Neural cell (in vitro differentiated cells): ENCODE results near the gene BCL11B. TPM values are rescaled to one million over a fixed set of nuclear protein-coding genes. Genes with fewer than 3 reads are reported as not detected.
A peak's percentile ranks its signal among the peaks of the same experiment; 100 is the strongest.

Source experiments
- H2AFZ ChIP-seq: fragments of 200-600, 300-800 bp; sonication (generic), shearing (Covaris generic); 2 replicates; pipeline ENCODE4 v1.6.0; 2014; ENCODE audit warnings: low read depth, mild to moderate bottlenecking, antibody characterized with exemption, low read length, moderate library complexity
- H3F3A ChIP-seq: fragments of 200-600 bp; shearing (Covaris generic); 2 replicates; pipeline ENCODE4 v1.6.1; 2016; ENCODE audit warnings: mild to moderate bottlenecking, moderate library complexity, mixed read lengths, antibody characterized with exemption, low read length; ENCODE audit not compliant: insufficient read depth, poor library complexity, severe bottlenecking
- H3K27ac ChIP-seq: fragments of 200-600, 300-800 bp; sonication (generic), shearing (Covaris generic); 2 replicates; pipeline ENCODE4 v1.5.1; 2014; ENCODE audit warnings: mild to moderate bottlenecking, low read length, moderate library complexity
- H3K27me3 ChIP-seq: fragments of 300-800, 200-600 bp; sonication (generic), shearing (Covaris generic); 2 replicates; pipeline ENCODE4 v1.6.0; 2014; ENCODE audit warnings: mild to moderate bottlenecking, low read depth, low read length, moderate library complexity; ENCODE audit not compliant: insufficient read depth
- H3K36me3 ChIP-seq: fragments of 300-800, 200-600 bp; sonication (generic), shearing (Covaris generic); 2 replicates; pipeline ENCODE4 v1.5.1; 2014; ENCODE audit warnings: mild to moderate bottlenecking, antibody characterized with exemption, low read length, moderate library complexity; ENCODE audit not compliant: insufficient read depth
- H3K4me2 ChIP-seq: fragments of 300-800, 200-600 bp; sonication (generic), shearing (Covaris generic); 2 replicates; pipeline ENCODE4 v1.6.0; 2014; ENCODE audit warnings: mild to moderate bottlenecking, low read length
- H3K4me3 ChIP-seq: fragments of 300-800, 200-600 bp; sonication (generic), shearing (Covaris generic); 2 replicates; pipeline ENCODE4 v1.5.1; 2014; ENCODE audit warnings: mild to moderate bottlenecking, low read length, moderate library complexity
- H3K79me2 ChIP-seq: fragments of 200-600 bp; shearing (Covaris generic); replicated peaks from 2 replicates; pipeline ENCODE4 v1.6.0; 2014; ENCODE audit warnings: mild to moderate bottlenecking, low read length, moderate library complexity; ENCODE audit not compliant: insufficient read depth
- H3K9ac ChIP-seq: fragments of 300-800, 200-600 bp; sonication (generic), shearing (Covaris generic); 2 replicates; pipeline ENCODE4 v1.6.1; 2016; ENCODE audit warnings: mild to moderate bottlenecking, low read length, mixed read lengths
- H3K9me2 ChIP-seq: fragments of 200-600 bp; shearing (Covaris generic); 2 replicates; pipeline ENCODE4 v1.6.1; 2016; ENCODE audit warnings: mild to moderate bottlenecking, low read length, mixed read lengths; ENCODE audit not compliant: insufficient read depth
- H3K9me3 ChIP-seq: fragments of 200-600, 300-800 bp; sonication (generic), shearing (Covaris generic); 2 replicates; pipeline ENCODE4 v1.6.1; 2016; ENCODE audit warnings: mild to moderate bottlenecking, mixed run types, low read length, moderate library complexity, mixed read lengths
- H4K20me1 ChIP-seq: fragments of 200-600 bp; shearing (Covaris generic); 2 replicates; pipeline ENCODE4 v1.6.1; 2016; ENCODE audit warnings: mild to moderate bottlenecking, mixed run types; ENCODE audit not compliant: insufficient read depth
- EP300 ChIP-seq: fragments of 450-650 bp; conservative IDR thresholded peaks from 2 replicates; pipeline ENCODE4 v1.6.1; 2014; ENCODE audit warnings: antibody characterized with exemption, mild to moderate bottlenecking, moderate library complexity; ENCODE audit not compliant: poor library complexity, severe bottlenecking
- EZH2 ChIP-seq: fragments of 200-600, 300-800 bp; shearing (Covaris generic), sonication (generic); IDR thresholded peaks from 2 replicates; pipeline ENCODE4 v1.6.1; 2014; ENCODE audit warnings: antibody characterized with exemption, low read length, borderline replicate concordance, mild to moderate bottlenecking; ENCODE audit not compliant: insufficient read depth, poor library complexity, severe bottlenecking
- MXI1 ChIP-seq: fragments of 450-650 bp; conservative IDR thresholded peaks from 2 replicates; pipeline ENCODE4 v1.6.1; 2014; ENCODE audit warnings: antibody characterized with exemption, mild to moderate bottlenecking; ENCODE audit not compliant: poor library complexity, severe bottlenecking
- POLR2AphosphoS5 ChIP-seq: IDR thresholded peaks from 2 replicates; pipeline ENCODE4 v1.6.1; 2012
- RAD21 ChIP-seq: fragments of 450-650 bp; conservative IDR thresholded peaks from 2 replicates; pipeline ENCODE4 v1.6.1; 2014; ENCODE audit warnings: antibody characterized with exemption, mild to moderate bottlenecking, moderate library complexity
- SMC3 ChIP-seq: fragments of 450-650 bp; conservative IDR thresholded peaks from 2 replicates; pipeline ENCODE4 v1.6.1; 2014; ENCODE audit warnings: antibody characterized with exemption, mild to moderate bottlenecking, moderate library complexity; ENCODE audit not compliant: poor library complexity
- TAF1 ChIP-seq: IDR thresholded peaks from 2 replicates; pipeline ENCODE4 v1.6.1; 2012; ENCODE audit warnings: low read depth
- polyA plus RNA-seq: library from polyadenylated mRNA; depleted of rRNA; stranded (reverse); fragments of >200 nt; gene quantifications from 2 replicates; pipeline ENCODE4 v1.2.3, GENCODE V29; 2014
- TF ChIP-seq, protein P1 (sequence below): IDR thresholded peaks from 2 replicates; pipeline ENCODE4 v1.6.1; 2012; ENCODE audit warnings: borderline replicate concordance
- TF ChIP-seq, protein P2 (sequence below): fragments of 450-650 bp; IDR thresholded peaks from 2 replicates; pipeline ENCODE4 v1.5.1; 2014; ENCODE audit warnings: antibody characterized with exemption, mild to moderate bottlenecking, moderate library complexity; ENCODE audit not compliant: poor library complexity, severe bottlenecking

The BCL11B gene
- polyA plus RNA-seq, 1 donor from 2014 or later, result 104 TPM

DNA sequence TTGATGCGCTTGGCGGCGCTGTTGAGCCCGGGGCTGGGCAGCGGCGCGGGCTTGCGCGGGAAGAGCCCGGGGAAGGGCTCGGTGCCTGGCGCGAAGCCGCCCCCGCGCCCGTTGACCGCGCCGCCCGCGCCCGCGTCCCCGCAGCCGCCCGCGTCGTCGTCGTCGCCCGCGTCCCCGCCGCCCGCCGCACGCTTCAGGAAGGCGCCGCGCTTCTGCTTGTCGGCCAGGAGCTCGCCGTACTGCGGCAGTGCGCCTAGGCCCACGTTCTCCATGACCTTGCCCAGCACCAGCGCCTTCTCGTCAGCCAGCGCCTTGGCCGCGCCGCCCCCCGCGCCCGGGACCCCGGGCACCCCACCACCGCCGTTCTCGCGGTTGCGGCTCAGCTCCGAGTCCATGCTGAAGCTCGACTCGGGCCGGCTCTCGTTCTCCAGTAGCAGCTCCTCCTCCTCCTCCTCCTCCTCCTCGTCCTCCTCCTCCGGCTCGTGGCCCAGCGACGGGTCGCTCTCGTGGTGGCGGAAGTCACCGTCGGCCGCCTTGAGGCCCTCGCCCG is 97.2 kb downstream of the BCL11B start:
- Histone ChIP-seq H3K27me3 (no peaks in the 10 kb centered on the region), H3K9me3 (no peaks in the 10 kb centered on the region), H3F3A (no peaks in the 10 kb centered on the region), H3K9ac (no peak overlapping the region), H3K79me2 (peaks cover 55% of the 10 kb centered on the region), H2AFZ (no peak overlapping the region), H3K4me2 (no peak overlapping the region), H3K9me2 (no peaks in the 10 kb centered on the region), H3K36me3 (peaks cover 11% of the 10 kb centered on the region), H3K4me3 (no peak overlapping the region), H4K20me1 (peaks cover 46% of the 10 kb centered on the region), H3K27ac (no peak overlapping the region)
- TF ChIP-seq POLR2AphosphoS5 (peak; percentile 39), RAD21 (no peak), MXI1 (no peak)
- TF ChIP-seq, protein P1, sequence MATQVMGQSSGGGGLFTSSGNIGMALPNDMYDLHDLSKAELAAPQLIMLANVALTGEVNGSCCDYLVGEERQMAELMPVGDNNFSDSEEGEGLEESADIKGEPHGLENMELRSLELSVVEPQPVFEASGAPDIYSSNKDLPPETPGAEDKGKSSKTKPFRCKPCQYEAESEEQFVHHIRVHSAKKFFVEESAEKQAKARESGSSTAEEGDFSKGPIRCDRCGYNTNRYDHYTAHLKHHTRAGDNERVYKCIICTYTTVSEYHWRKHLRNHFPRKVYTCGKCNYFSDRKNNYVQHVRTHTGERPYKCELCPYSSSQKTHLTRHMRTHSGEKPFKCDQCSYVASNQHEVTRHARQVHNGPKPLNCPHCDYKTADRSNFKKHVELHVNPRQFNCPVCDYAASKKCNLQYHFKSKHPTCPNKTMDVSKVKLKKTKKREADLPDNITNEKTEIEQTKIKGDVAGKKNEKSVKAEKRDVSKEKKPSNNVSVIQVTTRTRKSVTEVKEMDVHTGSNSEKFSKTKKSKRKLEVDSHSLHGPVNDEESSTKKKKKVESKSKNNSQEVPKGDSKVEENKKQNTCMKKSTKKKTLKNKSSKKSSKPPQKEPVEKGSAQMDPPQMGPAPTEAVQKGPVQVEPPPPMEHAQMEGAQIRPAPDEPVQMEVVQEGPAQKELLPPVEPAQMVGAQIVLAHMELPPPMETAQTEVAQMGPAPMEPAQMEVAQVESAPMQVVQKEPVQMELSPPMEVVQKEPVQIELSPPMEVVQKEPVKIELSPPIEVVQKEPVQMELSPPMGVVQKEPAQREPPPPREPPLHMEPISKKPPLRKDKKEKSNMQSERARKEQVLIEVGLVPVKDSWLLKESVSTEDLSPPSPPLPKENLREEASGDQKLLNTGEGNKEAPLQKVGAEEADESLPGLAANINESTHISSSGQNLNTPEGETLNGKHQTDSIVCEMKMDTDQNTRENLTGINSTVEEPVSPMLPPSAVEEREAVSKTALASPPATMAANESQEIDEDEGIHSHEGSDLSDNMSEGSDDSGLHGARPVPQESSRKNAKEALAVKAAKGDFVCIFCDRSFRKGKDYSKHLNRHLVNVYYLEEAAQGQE, result no peak
- TF ChIP-seq, protein P2, sequence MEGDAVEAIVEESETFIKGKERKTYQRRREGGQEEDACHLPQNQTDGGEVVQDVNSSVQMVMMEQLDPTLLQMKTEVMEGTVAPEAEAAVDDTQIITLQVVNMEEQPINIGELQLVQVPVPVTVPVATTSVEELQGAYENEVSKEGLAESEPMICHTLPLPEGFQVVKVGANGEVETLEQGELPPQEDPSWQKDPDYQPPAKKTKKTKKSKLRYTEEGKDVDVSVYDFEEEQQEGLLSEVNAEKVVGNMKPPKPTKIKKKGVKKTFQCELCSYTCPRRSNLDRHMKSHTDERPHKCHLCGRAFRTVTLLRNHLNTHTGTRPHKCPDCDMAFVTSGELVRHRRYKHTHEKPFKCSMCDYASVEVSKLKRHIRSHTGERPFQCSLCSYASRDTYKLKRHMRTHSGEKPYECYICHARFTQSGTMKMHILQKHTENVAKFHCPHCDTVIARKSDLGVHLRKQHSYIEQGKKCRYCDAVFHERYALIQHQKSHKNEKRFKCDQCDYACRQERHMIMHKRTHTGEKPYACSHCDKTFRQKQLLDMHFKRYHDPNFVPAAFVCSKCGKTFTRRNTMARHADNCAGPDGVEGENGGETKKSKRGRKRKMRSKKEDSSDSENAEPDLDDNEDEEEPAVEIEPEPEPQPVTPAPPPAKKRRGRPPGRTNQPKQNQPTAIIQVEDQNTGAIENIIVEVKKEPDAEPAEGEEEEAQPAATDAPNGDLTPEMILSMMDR, result no peak

DNA sequence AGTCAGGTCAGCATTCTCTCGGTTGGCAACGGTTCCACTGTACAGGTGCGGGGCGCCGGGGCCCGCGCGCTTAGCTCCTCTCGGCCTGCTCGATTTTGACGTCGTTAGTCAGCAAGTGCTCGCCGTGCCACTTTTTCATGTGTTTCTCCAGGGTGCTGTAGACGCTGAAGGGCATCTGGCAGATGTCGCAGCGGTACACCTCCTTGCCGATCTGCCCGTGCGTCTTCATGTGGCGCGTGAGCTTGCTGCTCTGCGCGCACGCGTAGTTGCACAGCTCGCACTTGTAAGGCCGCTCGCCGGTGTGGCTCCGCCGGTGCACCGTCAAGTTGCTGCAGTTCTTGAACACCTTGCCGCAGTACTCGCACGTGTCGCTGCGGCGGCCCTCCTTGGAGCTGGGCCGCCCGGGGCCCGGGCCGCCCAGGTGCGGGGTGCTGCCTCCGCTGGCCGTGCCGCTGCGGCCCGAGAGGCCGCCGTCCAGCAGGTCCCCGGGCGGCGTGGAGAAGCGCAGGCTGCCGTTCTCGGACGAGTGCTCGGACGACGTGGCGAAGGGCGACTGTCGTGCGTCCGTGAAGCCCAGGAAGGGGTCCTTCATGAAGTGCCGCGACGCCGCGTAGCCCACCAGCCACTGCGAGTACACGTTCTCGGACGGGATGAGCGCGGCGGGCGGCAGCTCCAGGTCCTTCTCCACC is 97.8 kb downstream of the BCL11B start:
- no peaks in the 10 kb centered on the region for H3K9me2 ChIP-seq
- H3K27me3 ChIP-seq, result no peaks in the 10 kb centered on the region
- H3K27ac ChIP-seq, result no peak overlapping the region
- H3F3A ChIP-seq, result no peaks in the 10 kb centered on the region
- TF ChIP-seq TAF1 (no peak), SMC3 (no peak), POLR2AphosphoS5 (no peak), MXI1 (no peak), EP300 (no peak), EZH2 (no peak), RAD21 (no peak)
- TF ChIP-seq, protein P1, result no peak
- TF ChIP-seq, protein P2, result no peak
- no peak overlapping the region for H3K9ac ChIP-seq
- no peaks in the 10 kb centered on the region for H3K9me3 ChIP-seq
- H3K4me3 ChIP-seq, result no peak overlapping the region
- peaks cover 51% of the 10 kb centered on the region for H3K79me2 ChIP-seq
- peaks cover 12% of the 10 kb centered on the region for H3K36me3 ChIP-seq
- no peak overlapping the region for H2AFZ ChIP-seq
- H4K20me1 ChIP-seq, result peaks cover 41% of the 10 kb centered on the region
- no peak overlapping the region for H3K4me2 ChIP-seq
